Stimulated activated CD4-positive, alpha-beta T cell treated with anti-CD3 and anti-CD28 coated beads, TNF-alpha, amount 100 ng/mL, for 4 hours (primary cell): ENCODE data around the gene AUH.

Source experiments
- DNase-seq, 3 experiments: peaks; one replicate each; pipeline ENCODE4 v3.0.0-alpha.2; 2020; ENCODE audit warnings: low read depth in 3 of 3

Gene AUH

GRCh38 chr9:91338681-91339080 lies 23.0 kb downstream of the AUH start:
- DNase-seq, result no peak

GRCh38 chr9:91336786-91337185 lies 24.9 kb downstream of the AUH start:
- DNase-seq, result no peak

DNA sequence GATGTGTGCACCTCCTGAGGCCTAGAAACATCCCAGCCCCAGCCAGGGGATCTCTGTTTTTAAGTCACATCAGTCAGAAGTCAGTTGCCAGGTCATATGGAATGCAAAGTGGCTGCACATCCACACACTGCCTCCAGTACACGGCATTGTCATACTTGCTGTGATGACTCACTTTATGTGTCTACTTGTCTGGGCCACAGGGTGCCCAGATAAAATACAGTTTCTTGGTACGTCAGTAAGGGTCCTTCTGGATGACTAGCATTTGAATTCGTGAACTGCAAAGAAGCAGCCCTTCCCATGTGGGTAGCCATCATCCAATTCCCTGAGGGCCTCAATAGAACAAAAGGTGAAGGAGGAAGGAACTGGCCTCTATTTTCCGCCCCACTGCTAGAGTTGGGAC lies 27.7 kb downstream of the AUH start:
- DNase-seq, result no peak

- no peak for DNase-seq
Observed at GRCh38 chr9:91333551-91333950, 28.2 kb downstream of the AUH start.

DNA sequence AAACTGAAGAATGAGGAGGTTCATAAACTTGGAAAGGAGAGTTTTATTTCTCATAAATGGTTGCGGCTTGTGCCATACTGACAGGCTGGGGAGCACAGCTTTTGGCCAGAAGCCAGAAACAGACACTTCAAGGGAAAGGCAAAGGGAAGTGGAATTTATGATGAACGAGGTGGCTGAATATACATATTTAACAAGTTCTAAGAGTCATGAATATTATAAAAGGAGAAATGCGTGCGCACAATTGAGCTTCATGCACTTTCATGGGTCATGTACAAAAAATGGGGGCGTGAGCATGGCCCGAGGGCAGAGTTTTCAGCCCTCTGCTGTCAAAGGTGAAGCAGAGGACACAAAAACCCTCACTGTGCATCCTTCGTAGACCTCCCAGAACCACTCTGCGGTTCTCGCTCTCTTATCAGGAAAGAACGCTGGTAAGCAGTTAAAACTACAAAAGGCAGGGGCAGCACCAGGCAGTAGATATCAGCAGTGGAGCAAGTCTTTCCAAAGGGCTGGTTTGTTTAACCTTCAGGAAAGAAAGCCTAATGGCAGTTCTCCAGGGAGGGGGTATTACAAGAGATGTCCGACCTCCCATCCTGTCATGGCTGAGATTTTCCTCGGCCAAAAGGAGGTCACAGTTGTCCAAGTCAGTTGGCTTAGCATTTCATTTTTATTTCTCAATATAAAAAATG lies 29.0 kb downstream of the AUH start:
- DNase-seq, result no peak

DNA sequence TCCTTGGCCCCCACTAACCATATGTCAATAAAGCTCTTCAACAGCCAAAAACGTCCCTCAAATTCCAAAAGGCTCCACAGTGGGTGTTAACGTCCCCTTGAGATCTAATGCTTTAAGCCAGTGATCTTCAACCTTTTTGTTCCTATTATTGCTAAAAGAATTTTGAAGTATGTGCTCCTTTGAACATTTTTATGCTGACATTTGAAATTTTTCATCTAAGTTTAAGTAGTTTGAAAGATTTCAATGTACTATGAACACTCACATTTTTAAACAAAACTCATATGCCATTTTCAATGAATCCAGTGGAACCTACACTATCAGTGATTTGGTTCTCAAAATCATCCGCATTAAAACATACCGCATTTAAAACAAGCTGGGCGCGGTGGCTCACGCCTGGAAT lies 29.9 kb downstream of the AUH start:
- DNase-seq, result no peak

DNA sequence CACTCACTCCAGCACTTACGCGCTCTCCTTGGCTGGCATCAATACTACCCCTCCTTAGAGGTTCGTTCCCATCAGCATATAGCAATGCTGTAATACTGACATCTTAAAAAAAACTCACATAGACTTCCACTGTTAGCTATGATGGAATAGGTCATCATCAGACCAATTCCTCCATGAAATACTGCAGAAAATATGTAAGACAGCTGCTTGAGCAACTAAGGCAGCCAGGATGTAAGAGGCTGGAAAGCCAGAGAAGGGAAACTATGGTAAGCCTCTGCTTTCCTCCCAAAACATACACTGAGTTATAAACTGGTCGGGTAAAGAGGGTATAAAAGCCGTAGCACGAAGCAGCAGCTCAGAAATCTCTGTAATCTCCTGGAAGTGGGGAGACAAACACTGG lies 33.5 kb downstream of the AUH start:
- no peak for DNase-seq

DNA sequence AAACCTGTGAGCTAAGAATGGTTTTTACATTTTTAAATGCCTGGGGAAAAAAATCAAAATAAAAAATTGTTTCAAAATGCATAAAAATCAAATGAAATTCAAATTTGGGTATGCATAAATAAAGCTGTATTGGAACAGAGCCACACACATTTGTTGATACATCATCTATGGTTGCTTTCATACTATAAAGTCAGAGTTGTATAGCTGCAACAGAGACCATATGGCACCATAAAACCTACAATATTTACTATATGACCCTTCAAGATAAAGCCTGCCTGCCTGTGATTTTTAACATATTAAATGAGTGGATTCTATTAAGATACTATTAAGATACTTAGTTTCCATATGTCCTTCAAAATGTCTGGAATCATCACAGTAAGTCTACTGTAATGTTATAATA lies 40.0 kb downstream of the AUH start:
- no peak for DNase-seq

DNA sequence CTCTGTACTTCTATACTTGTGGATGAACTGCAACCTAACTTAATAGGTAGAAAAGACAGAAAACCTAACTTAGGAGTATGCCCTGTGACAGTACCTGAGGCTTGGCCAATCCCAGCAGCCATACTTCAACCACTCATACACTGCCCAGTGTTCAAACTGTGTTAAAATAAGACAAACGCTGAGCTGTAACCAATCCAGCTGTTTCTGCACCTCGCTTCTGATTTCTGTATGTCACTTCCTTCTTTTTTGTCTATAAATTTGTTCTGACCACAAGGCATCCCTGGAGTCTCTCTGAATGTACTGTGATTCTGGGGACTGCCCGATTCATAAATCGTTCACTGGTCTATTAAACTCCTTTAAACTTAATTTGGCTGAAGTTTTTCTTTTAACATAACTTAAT lies 41.4 kb downstream of the AUH start:
- DNase-seq, result no peak

DNA sequence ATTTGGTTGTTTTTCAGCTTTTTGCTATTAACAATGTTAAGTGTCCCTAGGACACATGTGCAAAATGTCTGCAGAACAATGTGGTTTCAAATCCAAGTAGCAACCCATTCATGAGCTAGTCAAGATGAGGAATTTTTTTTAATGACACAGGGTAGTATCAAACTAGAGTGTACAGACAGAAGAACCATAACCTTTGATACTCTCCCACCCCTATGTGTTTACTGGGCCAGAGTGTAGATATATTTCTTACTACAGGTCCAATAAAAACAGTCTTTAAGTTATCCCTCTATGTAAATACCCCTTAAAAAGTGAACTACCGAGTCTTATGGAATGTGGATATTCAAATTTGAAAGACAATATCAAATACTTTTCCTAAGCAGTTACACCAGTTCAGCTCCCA lies 45.6 kb downstream of the AUH start:
- no peak for DNase-seq

GRCh38 chr9:91315191-91315590 lies 46.5 kb downstream of the AUH start:
- DNase-seq, result no peak

DNA sequence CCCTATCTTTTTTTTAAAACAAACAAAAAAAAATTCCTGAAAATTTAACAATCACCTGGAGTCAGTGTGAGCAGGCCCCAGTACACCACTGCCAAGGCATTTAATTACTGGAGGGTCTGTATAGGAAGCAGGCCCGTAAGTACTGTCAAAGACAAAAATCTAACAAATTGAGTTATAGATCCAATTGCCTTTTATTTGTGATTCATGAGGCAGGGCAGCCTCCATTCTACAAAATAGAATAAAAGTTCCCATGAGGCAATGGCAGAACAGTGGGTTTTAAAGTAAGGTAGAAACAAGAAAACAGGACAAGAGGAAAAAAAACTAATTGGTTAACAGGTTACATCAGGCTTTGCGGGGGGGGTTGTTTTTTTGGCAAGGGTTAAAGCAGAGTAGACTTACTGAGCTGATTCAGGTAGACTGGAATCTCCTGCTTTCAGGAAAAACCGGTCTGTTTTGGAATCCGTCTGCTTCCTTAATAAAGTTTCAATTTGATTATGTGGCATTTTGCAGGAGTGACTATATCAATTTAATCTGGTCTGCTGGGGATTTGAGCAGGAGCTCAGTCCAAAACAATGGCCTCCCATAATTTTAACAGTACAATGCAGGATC lies 48.9 kb downstream of the AUH start:
- no peak for DNase-seq

- DNase-seq, result no peak
Observed at GRCh38 chr9:91310037-91310436, 51.7 kb downstream of the AUH start.

- no peak for DNase-seq
Observed at GRCh38 chr9:91308191-91308590, 53.5 kb downstream of the AUH start.

- DNase-seq, result no peak
Observed at GRCh38 chr9:91307279-91307678, 54.4 kb downstream of the AUH start.

- DNase-seq, result no peak
Observed at GRCh38 chr9:91306296-91306630, 55.5 kb downstream of the AUH start.

DNA sequence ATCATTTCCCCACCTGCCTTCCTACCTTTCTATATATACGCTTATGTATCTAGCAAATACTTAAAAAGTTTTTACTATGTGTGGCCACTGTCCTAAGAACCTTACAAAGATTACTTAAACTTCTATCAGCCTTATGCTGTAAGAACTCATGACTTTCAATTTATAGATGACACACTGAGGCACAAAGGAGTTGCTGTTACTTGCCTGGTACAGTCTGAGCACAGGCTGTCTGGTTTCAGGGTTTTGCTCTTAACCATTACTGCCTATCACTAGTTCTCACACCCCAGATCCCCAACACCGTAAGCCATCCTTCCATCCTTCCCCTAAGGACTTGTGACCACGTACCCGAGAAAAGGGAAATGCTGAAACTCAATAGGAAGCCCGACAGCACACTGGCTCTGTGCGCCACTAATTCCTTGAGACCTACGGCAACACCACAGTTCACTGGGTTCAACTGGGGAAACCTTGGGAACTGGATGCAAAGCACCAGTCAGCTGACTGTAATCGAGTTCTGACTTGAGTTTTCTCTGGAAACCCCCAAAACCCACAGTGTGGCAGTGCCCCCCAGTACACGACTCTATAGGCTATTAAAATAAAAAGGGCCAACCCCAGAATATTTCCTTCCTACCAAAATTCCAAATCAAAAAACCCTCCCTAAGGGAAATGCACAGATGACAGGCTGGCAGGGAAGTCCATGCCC lies 56.0 kb downstream of the AUH start:
- DNase-seq, result no peak

- DNase-seq, result no peak
Observed at GRCh38 chr9:91303741-91304415, 57.8 kb downstream of the AUH start.

GRCh38 chr9:91302831-91303230 lies 58.9 kb downstream of the AUH start:
- no peak for DNase-seq

GRCh38 chr9:91301161-91301560 lies 60.6 kb downstream of the AUH start:
- DNase-seq, result no peak

DNA sequence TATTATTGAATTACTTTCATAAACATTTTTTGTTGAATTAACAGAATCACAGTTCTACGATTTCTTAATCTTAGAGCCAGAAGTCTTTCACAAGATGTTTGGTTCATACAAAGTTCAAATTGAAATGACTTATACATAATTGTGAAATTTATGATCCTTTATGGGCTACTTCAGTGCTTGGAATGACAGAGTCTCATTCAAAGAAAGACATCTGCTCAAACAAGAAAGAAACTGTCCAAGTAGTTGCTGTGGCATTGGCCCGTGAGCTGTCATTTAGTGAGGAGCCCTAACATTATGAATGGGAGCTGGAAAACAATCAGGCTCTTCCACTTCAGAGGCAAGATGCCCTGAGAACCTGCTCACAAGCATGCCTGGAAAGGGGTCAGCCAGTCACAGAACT lies 63.4 kb downstream of the AUH start:
- no peak for DNase-seq

DNA sequence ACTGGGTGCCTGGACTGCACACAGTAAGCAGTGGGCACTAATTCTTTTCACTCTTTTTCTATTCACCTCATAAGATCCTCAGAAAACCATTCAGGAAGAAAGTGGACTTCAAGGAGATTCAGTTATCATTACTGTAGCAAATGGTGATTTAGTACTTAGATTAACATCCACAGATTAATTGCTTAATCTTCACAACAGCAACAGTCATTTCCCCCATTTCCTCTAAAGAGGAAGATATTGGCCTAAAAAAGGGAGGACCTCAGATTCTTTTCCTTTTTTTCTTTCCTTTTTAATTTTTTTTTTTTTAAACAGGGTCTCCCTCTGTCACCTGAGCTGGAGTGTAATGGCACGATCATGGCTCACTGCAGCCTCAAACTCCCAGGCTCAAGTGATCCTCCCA lies 64.4 kb downstream of the AUH start:
- no peak for DNase-seq

GRCh38 chr9:91296354-91296753 lies 65.4 kb downstream of the AUH start:
- no peak for DNase-seq
